ENCODE data around the gene VPS13D. TPM values are rescaled to one million over a fixed set of nuclear protein-coding genes. Genes with fewer than 3 reads are reported as not detected.

The VPS13D gene
- total and polyA plus RNA-seq, 2 experiments from 2014 or later: 10.7 to 34.9 TPM

- 0 out of 3 replicates have a peak, but pooled peaks cover 3% of the 10 kb centered on the region for H3K4me1 Mint-ChIP-seq
- Histone ChIP-seq H3K9me2 (ENCODE audit: insufficient read depth) (no peaks in the 10 kb centered on the region), H3K27me3 (ENCODE audit: insufficient read depth) (no peaks in the 10 kb centered on the region), H3K27ac (ENCODE audit: low read depth) (no peak overlapping the region), H3K4me3 (no peak overlapping the region), H2AFZ (no peak overlapping the region), H3F3A (replicated peaks; ENCODE audit: low read depth) (no peaks in the 10 kb centered on the region), H3K79me2 (replicated peaks; ENCODE audit: insufficient read depth) (no peaks in the 10 kb centered on the region), H3K36me3 (ENCODE audit: insufficient read depth) (peaks cover 5% of the 10 kb centered on the region; the same call in 1 of the 2 replicates), H3K4me2 (no peak overlapping the region), H3K4me1 (ENCODE audit: insufficient read depth) (peaks cover 8% of the 10 kb centered on the region), H4K20me1 (replicated peaks; ENCODE audit: insufficient read depth) (no peaks in the 10 kb centered on the region)
- DNase-seq (ENCODE audit: low spot score) (peak; percentile 37), ATAC-seq (peak; percentile 28; the same call in 1 of the 3 replicates)
- H3K27me3 Mint-ChIP-seq (ENCODE audit: insufficient read depth, low read depth, poor library complexity): no peaks in the 10 kb centered on the region
- no peaks in the 10 kb centered on the region for H3K36me3 Mint-ChIP-seq (ENCODE audit: low read depth)
- H3K4me3 Mint-ChIP-seq: no peak overlapping the region
- TF ChIP-seq CTCF (conservative IDR thresholded peaks at IDR 0.05; ENCODE audit: low read depth in 2 of 2) (peak in 1 of 2 experiments; percentile 35; a peak in 3 of 4 replicates), STAT1 (IDR thresholded peaks at IDR 0.05; ENCODE audit: unreplicated experiment) (no peak), ZNF114 (CRISPR knock-in tag; IDR thresholded peaks at IDR 0.05) (no peak), ZNF331 (CRISPR knock-in tag; IDR thresholded peaks at IDR 0.05; ENCODE audit: low read depth) (no peak)
- H3K27ac Mint-ChIP-seq: no peak overlapping the region
- no peaks in the 10 kb centered on the region for H3K9me3 Mint-ChIP-seq
Observed at GRCh38 chr1:12422488-12422887, 192.7 kb downstream of the VPS13D start.

DNA sequence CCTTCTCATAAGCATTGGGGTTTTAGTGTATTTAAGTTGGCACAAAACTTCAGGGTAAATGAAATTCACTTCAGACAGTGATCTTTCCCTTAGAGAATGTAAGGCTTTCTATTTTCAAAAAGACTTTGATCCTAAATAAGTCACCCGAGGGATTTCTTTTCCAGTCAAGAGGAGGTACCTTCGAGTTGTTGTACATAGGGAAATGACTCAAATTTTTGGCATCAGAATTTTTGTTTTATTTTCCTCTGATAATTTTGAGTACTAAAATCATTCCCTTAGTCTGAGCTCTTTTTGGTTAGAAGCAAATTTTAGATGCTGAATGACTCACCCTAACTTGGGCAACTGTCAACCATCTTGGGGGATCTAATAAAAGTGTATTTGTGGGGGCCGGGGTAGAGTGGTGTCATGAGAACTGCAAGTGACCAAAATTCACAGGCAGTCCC is 194.3 kb downstream of the VPS13D start:
- Mint-ChIP-seq H3K4me3 (no peak overlapping the region), H3K27ac (no peak overlapping the region), H3K36me3 (ENCODE audit: low read depth) (no peaks in the 10 kb centered on the region), H3K27me3 (ENCODE audit: insufficient read depth, low read depth, poor library complexity) (no peaks in the 10 kb centered on the region), H3K9me3 (no peaks in the 10 kb centered on the region), H3K4me1 (0 out of 3 replicates have a peak, but pooled peaks cover 7% of the 10 kb centered on the region)
- H3K27ac ChIP-seq (ENCODE audit: low read depth): no peak overlapping the region
- H4K20me1 ChIP-seq (replicated peaks; ENCODE audit: insufficient read depth): no peaks in the 10 kb centered on the region
- H3K4me1 ChIP-seq (ENCODE audit: insufficient read depth): peaks cover 8% of the 10 kb centered on the region
- no peaks in the 10 kb centered on the region for H3K79me2 ChIP-seq (replicated peaks; ENCODE audit: insufficient read depth)
- no peaks in the 10 kb centered on the region for H3K36me3 ChIP-seq (ENCODE audit: insufficient read depth)
- no peaks in the 10 kb centered on the region for H3F3A ChIP-seq (replicated peaks; ENCODE audit: low read depth)
- no peak overlapping the region for H3K4me2 ChIP-seq
- no peaks in the 10 kb centered on the region for H3K27me3 ChIP-seq (ENCODE audit: insufficient read depth)
- H3K4me3 ChIP-seq: no peak overlapping the region
- ATAC-seq (no peak), DNase-seq (ENCODE audit: low spot score) (no peak)
- no peak overlapping the region for H2AFZ ChIP-seq
- H3K9me2 ChIP-seq (ENCODE audit: insufficient read depth): no peaks in the 10 kb centered on the region
- TF ChIP-seq CTCF (conservative IDR thresholded peaks at IDR 0.05; ENCODE audit: low read depth in 2 of 2): no peak
- TF ChIP-seq JUNB (IDR thresholded peaks at IDR 0.05; ENCODE audit: unreplicated experiment): no peak
- TF ChIP-seq, protein P1, sequence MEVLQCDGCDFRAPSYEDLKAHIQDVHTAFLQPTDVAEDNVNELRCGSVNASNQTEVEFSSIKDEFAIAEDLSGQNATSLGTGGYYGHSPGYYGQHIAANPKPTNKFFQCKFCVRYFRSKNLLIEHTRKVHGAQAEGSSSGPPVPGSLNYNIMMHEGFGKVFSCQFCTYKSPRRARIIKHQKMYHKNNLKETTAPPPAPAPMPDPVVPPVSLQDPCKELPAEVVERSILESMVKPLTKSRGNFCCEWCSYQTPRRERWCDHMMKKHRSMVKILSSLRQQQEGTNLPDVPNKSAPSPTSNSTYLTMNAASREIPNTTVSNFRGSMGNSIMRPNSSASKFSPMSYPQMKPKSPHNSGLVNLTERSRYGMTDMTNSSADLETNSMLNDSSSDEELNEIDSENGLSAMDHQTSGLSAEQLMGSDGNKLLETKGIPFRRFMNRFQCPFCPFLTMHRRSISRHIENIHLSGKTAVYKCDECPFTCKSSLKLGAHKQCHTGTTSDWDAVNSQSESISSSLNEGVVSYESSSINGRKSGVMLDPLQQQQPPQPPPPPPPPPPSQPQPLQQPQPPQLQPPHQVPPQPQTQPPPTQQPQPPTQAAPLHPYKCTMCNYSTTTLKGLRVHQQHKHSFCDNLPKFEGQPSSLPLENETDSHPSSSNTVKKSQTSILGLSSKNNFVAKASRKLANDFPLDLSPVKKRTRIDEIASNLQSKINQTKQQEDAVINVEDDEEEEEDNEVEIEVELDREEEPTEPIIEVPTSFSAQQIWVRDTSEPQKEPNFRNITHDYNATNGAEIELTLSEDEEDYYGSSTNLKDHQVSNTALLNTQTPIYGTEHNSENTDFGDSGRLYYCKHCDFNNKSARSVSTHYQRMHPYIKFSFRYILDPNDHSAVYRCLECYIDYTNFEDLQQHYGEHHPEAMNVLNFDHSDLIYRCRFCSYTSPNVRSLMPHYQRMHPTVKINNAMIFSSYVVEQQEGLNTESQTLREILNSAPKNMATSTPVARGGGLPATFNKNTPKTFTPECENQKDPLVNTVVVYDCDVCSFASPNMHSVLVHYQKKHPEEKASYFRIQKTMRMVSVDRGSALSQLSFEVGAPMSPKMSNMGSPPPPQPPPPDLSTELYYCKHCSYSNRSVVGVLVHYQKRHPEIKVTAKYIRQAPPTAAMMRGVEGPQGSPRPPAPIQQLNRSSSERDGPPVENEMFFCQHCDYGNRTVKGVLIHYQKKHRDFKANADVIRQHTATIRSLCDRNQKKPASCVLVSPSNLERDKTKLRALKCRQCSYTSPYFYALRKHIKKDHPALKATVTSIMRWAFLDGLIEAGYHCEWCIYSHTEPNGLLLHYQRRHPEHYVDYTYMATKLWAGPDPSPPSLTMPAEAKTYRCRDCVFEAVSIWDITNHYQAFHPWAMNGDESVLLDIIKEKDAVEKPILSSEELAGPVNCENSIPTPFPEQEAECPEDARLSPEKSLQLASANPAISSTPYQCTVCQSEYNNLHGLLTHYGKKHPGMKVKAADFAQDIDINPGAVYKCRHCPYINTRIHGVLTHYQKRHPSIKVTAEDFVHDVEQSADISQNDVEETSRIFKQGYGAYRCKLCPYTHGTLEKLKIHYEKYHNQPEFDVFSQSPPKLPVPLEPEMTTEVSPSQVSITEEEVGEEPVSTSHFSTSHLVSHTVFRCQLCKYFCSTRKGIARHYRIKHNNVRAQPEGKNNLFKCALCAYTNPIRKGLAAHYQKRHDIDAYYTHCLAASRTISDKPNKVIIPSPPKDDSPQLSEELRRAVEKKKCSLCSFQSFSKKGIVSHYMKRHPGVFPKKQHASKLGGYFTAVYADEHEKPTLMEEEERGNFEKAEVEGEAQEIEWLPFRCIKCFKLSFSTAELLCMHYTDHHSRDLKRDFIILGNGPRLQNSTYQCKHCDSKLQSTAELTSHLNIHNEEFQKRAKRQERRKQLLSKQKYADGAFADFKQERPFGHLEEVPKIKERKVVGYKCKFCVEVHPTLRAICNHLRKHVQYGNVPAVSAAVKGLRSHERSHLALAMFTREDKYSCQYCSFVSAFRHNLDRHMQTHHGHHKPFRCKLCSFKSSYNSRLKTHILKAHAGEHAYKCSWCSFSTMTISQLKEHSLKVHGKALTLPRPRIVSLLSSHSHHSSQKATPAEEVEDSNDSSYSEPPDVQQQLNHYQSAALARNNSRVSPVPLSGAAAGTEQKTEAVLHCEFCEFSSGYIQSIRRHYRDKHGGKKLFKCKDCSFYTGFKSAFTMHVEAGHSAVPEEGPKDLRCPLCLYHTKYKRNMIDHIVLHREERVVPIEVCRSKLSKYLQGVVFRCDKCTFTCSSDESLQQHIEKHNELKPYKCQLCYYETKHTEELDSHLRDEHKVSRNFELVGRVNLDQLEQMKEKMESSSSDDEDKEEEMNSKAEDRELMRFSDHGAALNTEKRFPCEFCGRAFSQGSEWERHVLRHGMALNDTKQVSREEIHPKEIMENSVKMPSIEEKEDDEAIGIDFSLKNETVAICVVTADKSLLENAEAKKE (CRISPR knock-in tag; IDR thresholded peaks at IDR 0.05): no peak
- TF ChIP-seq ZNF331 (CRISPR knock-in tag; IDR thresholded peaks at IDR 0.05; ENCODE audit: low read depth): no peak
- no peak for TF ChIP-seq EZH2phosphoT487 (IDR thresholded peaks at IDR 0.05; ENCODE audit: unreplicated experiment)
- TF ChIP-seq CREB1 (CRISPR knock-in tag; IDR thresholded peaks at IDR 0.05; ENCODE audit: low read depth): no peak
- TF ChIP-seq NANOG (IDR thresholded peaks at IDR 0.05; ENCODE audit: borderline replicate concordance): no peak
- no peak for TF ChIP-seq STAT1 (IDR thresholded peaks at IDR 0.05; ENCODE audit: unreplicated experiment)
- TF ChIP-seq POLR2AphosphoS5 (IDR thresholded peaks at IDR 0.05; ENCODE audit: low read depth): no peak

Measured in GM23338 (cell line).